PC-3 (cell line): ENCODE results near the gene NECTIN3.

ENCODE experiments used
- CTCF ChIP-seq: fragments of 300-600 bp; sonication (generic); conservative IDR thresholded peaks from 2 replicates; pipeline ENCODE4 v1.5.1; 2017; ENCODE audit warnings: antibody characterized with exemption, low read depth, mild to moderate bottlenecking, low read length
- EZH2 ChIP-seq: fragments of 300-600 bp; sonication (generic); IDR thresholded peaks from one replicate; pipeline ENCODE4 v1.6.1; 2017; ENCODE audit warnings: antibody characterized with exemption, mild to moderate bottlenecking, low read length; ENCODE audit not compliant: unreplicated experiment

- TF ChIP-seq CTCF = no peak
- no peak for TF ChIP-seq EZH2
Measured at GRCh38 chr3:111103807-111104206, 32.2 kb downstream of the NECTIN3 start.
